GM18867 (cell line): ENCODE measurements around the gene DHX15.
A peak's percentile ranks its signal among the peaks of the same experiment; 100 is the strongest.
"Not testable (repeated sequence)": the region's sequence is repeated elsewhere in the genome, so short reads cannot be mapped to it uniquely, and the experiment has no call there.

Source experiments
- ATAC-seq: cut with Tn5 transposase; IDR thresholded peaks from one replicate; pipeline ENCODE4 v1.9.1; 2021; ENCODE audit warnings: mild to moderate bottlenecking, moderate library complexity; ENCODE audit not compliant: unreplicated experiment

DHX15 gene

GRCh38 chr4:24550441-24551175, 33.7 kb downstream of the DHX15 start:
- ATAC-seq = no peak

GRCh38 chr4:24547979-24548378, 36.4 kb downstream of the DHX15 start:
- ATAC-seq = no peak

- no peak for ATAC-seq
These were observed 40.0 kb downstream of the DHX15 start for GRCh38 chr4:24544208-24544988.

GRCh38 chr4:24537025-24537424, 47.3 kb downstream of the DHX15 start:
- no peak for ATAC-seq

GRCh38 chr4:24535399-24535798, 49.0 kb downstream of the DHX15 start:
- no peak for ATAC-seq

GRCh38 chr4:24533364-24533763, 51.0 kb downstream of the DHX15 start:
- no peak for ATAC-seq

- peak; percentile 86 for ATAC-seq
These were observed 54.8 kb downstream of the DHX15 start for GRCh38 chr4:24529555-24529954.

GRCh38 chr4:24527371-24527770, 57.0 kb downstream of the DHX15 start:
- ATAC-seq = no peak

GRCh38 chr4:24521544-24521943, 62.8 kb downstream of the DHX15 start:
- ATAC-seq = no peak

GRCh38 chr4:24519649-24520048, 64.7 kb downstream of the DHX15 start:
- no peak for ATAC-seq

GRCh38 chr4:24517676-24518075, 66.7 kb downstream of the DHX15 start:
- ATAC-seq = no peak

GRCh38 chr4:24516926-24517325, 67.4 kb downstream of the DHX15 start:
- no peak for ATAC-seq

- no peak for ATAC-seq
These were observed 68.7 kb downstream of the DHX15 start for GRCh38 chr4:24515698-24516097.

GRCh38 chr4:24514808-24515207, 69.5 kb downstream of the DHX15 start:
- ATAC-seq = no peak

GRCh38 chr4:24513718-24514117, 70.6 kb downstream of the DHX15 start:
- no peak for ATAC-seq

GRCh38 chr4:24511371-24512063, 72.8 kb downstream of the DHX15 start:
- no peak for ATAC-seq

- ATAC-seq = no peak
These were observed 74.3 kb downstream of the DHX15 start for GRCh38 chr4:24510091-24510490.

- no peak for ATAC-seq
These were observed 75.8 kb downstream of the DHX15 start for GRCh38 chr4:24508541-24508940.

- ATAC-seq = no peak
These were observed 76.9 kb downstream of the DHX15 start for GRCh38 chr4:24507439-24507838.

GRCh38 chr4:24503090-24503489, 81.3 kb downstream of the DHX15 start:
- ATAC-seq = not testable (repeated sequence)

- ATAC-seq = no peak
These were observed 87.1 kb downstream of the DHX15 start for GRCh38 chr4:24497221-24497620.

GRCh38 chr4:24496597-24496996, 87.8 kb downstream of the DHX15 start:
- no peak for ATAC-seq
